Calu3 (cell line): ENCODE data around the gene MSI2. TPM values are rescaled to one million over a fixed set of nuclear protein-coding genes. Genes with fewer than 3 reads are reported as not detected.

Experiments used
- BruUV-seq: library from RNA; stranded (reverse); fragments of 400-500 nt; replicated peaks from 2 replicates; lab custom pipeline; 2021; lab: Mats Ljungman, UMichigan
- CTCF ChIA-PET: fragments of 300-600 bp; sonication (Branson Sonifier 250); formaldehyde crosslinking; loops from one replicate; lab custom pipeline; 2022; ENCODE audit warnings: antibody characterized with exemption; lab: Charles Lee
- DNase-seq: peaks from one replicate; pipeline ENCODE4 v3.0.0; 2022
- H3K27ac Mint-ChIP-seq: one replicate; pipeline ENCODE4 v1.8.0; 2022; ENCODE audit warnings: mixed read lengths; ENCODE audit not compliant: unreplicated experiment
- H3K27me3 Mint-ChIP-seq: one replicate; pipeline ENCODE4 v1.8.0; 2022; ENCODE audit warnings: mixed read lengths; ENCODE audit not compliant: unreplicated experiment
- H3K36me3 Mint-ChIP-seq: one replicate; pipeline ENCODE4 v1.8.0; 2022; ENCODE audit warnings: mild to moderate bottlenecking, moderate library complexity, mixed read lengths; ENCODE audit not compliant: insufficient read depth, unreplicated experiment
- H3K4me1 Mint-ChIP-seq: one replicate; pipeline ENCODE4 v1.8.0; 2022; ENCODE audit warnings: mild to moderate bottlenecking, low read depth, mixed read lengths; ENCODE audit not compliant: unreplicated experiment
- H3K4me3 Mint-ChIP-seq: one replicate; pipeline ENCODE4 v1.8.0; 2022; ENCODE audit warnings: mild to moderate bottlenecking, low read depth, moderate library complexity, mixed read lengths; ENCODE audit not compliant: unreplicated experiment
- H3K9me3 Mint-ChIP-seq: one replicate; pipeline ENCODE4 v1.8.0; 2022; ENCODE audit warnings: low read depth, mixed read lengths; ENCODE audit not compliant: unreplicated experiment
- intact Hi-C: fragments of 100-400 bp; cut with micrococcal nuclease; formaldehyde crosslinking; loops from one replicate; pipeline ENCODE4 v1.10.0; 2022; ENCODE audit not compliant: unreplicated experiment
- total RNA-seq: library from RNA; stranded (reverse); gene quantifications from 2 replicates; pipeline ENCODE4 v1.2.3, GENCODE V29; 2022
- TF ChIP-seq, protein P1 (sequence below): fragments of 200-600 bp; IDR thresholded peaks from one replicate; pipeline ENCODE4 v1.8.0; 2022; ENCODE audit warnings: antibody characterized with exemption; ENCODE audit not compliant: unreplicated experiment

The MSI2 gene
- total RNA-seq, 1 experiment from 2014 or later = 66.4 TPM

DNA sequence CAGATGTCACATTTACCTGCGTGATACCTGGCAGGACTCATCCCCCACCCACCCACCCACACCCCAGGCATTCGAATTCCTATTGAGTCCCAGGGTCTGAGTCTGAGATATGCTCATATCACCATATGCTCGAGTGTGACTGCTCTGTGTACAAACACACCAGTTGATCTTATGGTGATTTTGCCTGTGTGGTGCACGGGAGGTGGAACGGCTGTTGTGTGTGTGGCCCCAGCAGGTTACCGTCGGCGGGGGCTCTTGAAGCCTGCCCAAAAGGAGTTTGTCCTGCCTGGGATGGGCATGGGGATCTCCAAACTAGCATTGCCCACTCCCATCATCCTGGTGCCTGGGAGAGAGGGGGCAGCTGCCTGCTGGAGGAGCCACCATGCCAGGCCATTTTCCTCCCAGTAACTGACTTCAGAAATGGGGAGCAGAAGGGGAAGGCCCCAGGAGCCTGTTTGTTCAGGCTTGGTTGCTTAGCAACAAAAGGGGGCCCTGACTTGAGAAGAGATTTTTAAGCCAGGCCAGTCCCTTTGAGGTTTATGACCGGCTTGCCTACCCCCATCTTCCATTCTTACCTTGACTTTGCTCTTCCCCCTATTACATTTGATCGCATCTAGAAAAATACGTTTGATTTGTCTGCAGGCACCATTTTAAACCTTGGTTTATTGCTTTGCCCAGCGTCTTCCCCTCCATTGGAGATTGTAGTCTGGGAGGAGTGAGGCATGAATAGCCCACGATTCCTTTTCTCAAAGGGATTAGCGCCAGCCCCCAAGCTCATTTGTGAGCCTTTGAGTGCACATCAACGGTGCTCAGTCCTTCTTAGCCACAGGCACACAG is 271.1 kb downstream of the MSI2 start:
- H3K36me3 Mint-ChIP-seq = no peaks in the 10 kb centered on the region
- no peak overlapping the region for H3K4me3 Mint-ChIP-seq
- no peaks in the 10 kb centered on the region for H3K27me3 Mint-ChIP-seq
- no peak for DNase-seq
- CTCF ChIA-PET = no interaction called here
- no TSS peak for BruUV-seq
- no peak overlapping the region for H3K27ac Mint-ChIP-seq
- peaks cover 9% of the 10 kb centered on the region for H3K4me1 Mint-ChIP-seq
- H3K9me3 Mint-ChIP-seq = no peaks in the 10 kb centered on the region
- TF ChIP-seq, protein P1, sequence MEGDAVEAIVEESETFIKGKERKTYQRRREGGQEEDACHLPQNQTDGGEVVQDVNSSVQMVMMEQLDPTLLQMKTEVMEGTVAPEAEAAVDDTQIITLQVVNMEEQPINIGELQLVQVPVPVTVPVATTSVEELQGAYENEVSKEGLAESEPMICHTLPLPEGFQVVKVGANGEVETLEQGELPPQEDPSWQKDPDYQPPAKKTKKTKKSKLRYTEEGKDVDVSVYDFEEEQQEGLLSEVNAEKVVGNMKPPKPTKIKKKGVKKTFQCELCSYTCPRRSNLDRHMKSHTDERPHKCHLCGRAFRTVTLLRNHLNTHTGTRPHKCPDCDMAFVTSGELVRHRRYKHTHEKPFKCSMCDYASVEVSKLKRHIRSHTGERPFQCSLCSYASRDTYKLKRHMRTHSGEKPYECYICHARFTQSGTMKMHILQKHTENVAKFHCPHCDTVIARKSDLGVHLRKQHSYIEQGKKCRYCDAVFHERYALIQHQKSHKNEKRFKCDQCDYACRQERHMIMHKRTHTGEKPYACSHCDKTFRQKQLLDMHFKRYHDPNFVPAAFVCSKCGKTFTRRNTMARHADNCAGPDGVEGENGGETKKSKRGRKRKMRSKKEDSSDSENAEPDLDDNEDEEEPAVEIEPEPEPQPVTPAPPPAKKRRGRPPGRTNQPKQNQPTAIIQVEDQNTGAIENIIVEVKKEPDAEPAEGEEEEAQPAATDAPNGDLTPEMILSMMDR = no peak
- intact Hi-C loops = no loop called here

DNA sequence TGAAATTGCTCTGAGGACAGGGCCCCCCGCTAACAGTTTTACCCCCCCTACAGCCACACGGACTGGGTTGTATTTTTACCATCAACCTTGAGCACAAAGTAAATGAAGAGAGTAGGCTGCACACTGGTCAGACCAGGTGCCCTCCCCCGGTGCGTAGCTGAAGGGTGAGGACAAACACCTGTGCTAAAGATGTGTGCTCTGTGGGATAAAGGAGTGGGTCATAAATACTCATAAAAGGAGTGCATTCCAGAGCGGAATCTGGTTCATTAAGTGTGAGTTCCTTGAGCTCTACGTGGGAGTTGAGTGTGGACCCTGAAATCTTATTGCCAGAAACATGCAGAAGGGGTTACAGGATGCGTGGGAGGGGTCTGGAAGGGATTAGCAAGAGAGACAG is 271.7 kb downstream of the MSI2 start:
- no peaks in the 10 kb centered on the region for H3K27me3 Mint-ChIP-seq
- BruUV-seq = no TSS peak
- no peak overlapping the region for H3K27ac Mint-ChIP-seq
- no peaks in the 10 kb centered on the region for H3K36me3 Mint-ChIP-seq
- DNase-seq = no peak
- no peak overlapping the region for H3K4me3 Mint-ChIP-seq
- no peaks in the 10 kb centered on the region for H3K9me3 Mint-ChIP-seq
- TF ChIP-seq, protein P1 = no peak
- peaks cover 9% of the 10 kb centered on the region for H3K4me1 Mint-ChIP-seq
- CTCF ChIA-PET = no interaction called here
- intact Hi-C loops = no loop called here

GRCh38 chr17:57530026-57530425 is 273.7 kb downstream of the MSI2 start:
- Mint-ChIP-seq H3K4me3 (no peak overlapping the region), H3K27ac (no peak overlapping the region), H3K4me1 (no peaks in the 10 kb centered on the region), H3K27me3 (no peaks in the 10 kb centered on the region), H3K9me3 (no peaks in the 10 kb centered on the region), H3K36me3 (no peaks in the 10 kb centered on the region)
- intact Hi-C loops = no loop called here
- TF ChIP-seq, protein P1 = no peak
- no peak for DNase-seq
- BruUV-seq = no TSS peak
- CTCF ChIA-PET = no interaction called here

DNA sequence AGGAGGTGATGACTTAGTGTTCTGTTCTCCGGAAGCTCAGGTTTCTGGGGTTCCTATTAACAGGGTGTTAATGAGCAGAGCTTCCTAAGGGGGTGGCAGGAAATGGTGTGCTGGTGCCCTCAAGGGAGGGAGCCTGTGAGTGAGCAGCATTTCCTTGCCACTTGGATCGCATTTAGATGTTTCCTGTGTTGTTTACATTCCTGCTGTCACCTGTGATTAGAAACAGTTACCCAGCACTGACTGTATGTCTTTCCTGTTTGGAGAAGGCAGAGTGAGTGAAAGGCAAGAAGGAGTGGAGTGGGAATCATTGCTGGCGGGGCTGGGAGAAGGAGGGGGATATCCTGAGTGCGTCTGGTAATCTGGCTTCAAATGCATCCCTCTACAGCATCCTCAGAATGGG is 274.2 kb downstream of the MSI2 start:
- no peak for DNase-seq
- Mint-ChIP-seq H3K4me1 (no peaks in the 10 kb centered on the region), H3K9me3 (no peaks in the 10 kb centered on the region), H3K4me3 (no peak overlapping the region), H3K36me3 (no peaks in the 10 kb centered on the region), H3K27ac (no peak overlapping the region), H3K27me3 (no peaks in the 10 kb centered on the region)
- BruUV-seq = no TSS peak
- CTCF ChIA-PET = no interaction called here
- intact Hi-C loops = no loop called here
- TF ChIP-seq, protein P1 = no peak
